Measurements from ENCODE around the gene CNGB1. TPM values are rescaled to one million over a fixed set of nuclear protein-coding genes. Genes with fewer than 3 reads are reported as not detected.

The CNGB1 gene
- total RNA-seq, 3 donors from 2014 or later (not counting 1 experiment from before 2014, with no cell fraction given), result not detected

DNA sequence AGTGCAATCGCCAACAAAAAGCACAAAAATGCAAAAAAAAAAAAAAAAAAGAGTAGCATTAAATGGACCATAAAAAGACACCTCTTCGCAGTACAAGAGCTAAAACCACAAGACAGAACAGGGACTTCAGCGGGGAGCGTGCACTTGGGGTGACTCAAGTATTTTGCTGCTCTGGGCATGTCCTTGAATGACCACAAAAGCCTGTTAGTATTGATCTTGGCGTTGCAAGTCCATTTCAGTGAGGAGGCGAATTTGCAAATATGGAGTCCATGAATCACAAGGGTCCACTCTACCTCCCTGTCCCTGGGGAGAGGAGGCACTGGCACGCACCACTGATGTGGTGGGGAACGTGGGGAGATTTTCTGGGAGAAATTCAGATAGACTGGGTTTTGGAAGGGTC is 78.9 kb downstream of the CNGB1 start:
- intact Hi-C loops (cut with micrococcal nuclease), result loop anchor here (10.0 kb wide), 3 partner anchors 87 to 317 kb away; partner anchors contain the start of genes CFAP20 and KIFC3

DNA sequence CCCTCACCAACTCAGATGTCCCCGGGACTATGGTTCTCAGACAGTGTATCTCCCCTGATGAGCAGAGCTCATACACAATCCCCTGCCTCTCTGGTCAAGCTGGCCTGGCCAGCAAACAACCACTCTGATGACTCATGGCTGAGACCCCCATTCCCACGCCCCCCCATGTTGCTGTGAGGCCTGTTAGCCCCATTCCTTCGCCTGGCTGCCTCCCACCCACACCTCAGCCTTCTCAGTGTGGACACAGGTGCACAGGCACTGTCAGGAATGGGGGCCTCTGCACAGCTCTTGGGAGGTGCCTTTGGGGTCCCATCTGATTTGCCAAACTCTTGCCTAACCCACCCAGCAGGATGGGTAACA is 80.2 kb downstream of the CNGB1 start:
- TF ChIP-seq, protein P1, sequence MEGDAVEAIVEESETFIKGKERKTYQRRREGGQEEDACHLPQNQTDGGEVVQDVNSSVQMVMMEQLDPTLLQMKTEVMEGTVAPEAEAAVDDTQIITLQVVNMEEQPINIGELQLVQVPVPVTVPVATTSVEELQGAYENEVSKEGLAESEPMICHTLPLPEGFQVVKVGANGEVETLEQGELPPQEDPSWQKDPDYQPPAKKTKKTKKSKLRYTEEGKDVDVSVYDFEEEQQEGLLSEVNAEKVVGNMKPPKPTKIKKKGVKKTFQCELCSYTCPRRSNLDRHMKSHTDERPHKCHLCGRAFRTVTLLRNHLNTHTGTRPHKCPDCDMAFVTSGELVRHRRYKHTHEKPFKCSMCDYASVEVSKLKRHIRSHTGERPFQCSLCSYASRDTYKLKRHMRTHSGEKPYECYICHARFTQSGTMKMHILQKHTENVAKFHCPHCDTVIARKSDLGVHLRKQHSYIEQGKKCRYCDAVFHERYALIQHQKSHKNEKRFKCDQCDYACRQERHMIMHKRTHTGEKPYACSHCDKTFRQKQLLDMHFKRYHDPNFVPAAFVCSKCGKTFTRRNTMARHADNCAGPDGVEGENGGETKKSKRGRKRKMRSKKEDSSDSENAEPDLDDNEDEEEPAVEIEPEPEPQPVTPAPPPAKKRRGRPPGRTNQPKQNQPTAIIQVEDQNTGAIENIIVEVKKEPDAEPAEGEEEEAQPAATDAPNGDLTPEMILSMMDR (IDR thresholded peaks at IDR 0.05), result no peak
- Mint-ChIP-seq H3K27ac (peak overlapping the region; percentile 89 to 92), H3K4me3 (no peak overlapping the region), H3K27me3 (ENCODE audit: low read depth in 2 of 2) (no peaks in the 10 kb centered on the region), H3K36me3 (no peaks in the 10 kb centered on the region), H3K4me1 (peaks cover 54 to 56% of the 10 kb centered on the region in 2 donors), H3K9me3 (no peaks in the 10 kb centered on the region)
- ATAC-seq, result no peak
- Histone ChIP-seq H3K36me3 (ENCODE audit: control insufficient read depth, insufficient read depth, low read length) (no peaks in the 10 kb centered on the region), H3K4me1 (ENCODE audit: control insufficient read depth, insufficient read depth, low read length) (peaks cover 46% of the 10 kb centered on the region), H3K4me3 (ENCODE audit: low read length) (no peak overlapping the region), H3K9me3 (ENCODE audit: control insufficient read depth, insufficient read depth, low read length) (no peaks in the 10 kb centered on the region), H3K27ac (ENCODE audit: low read length) (peak overlapping the region; percentile 66), H3K27me3 (ENCODE audit: control insufficient read depth, insufficient read depth, low read length) (peaks cover 2% of the 10 kb centered on the region)
- intact Hi-C loops (cut with micrococcal nuclease), result loop anchor here (10.0 kb wide), 3 partner anchors 86 to 316 kb away; partner anchors contain the start of genes CFAP20 and KIFC3
- WGBS (ENCODE audit: insufficient coverage), result 83% methylated on average over 3 of the region's 3 CpGs
- no peak for DNase-seq

More for the DNA sequence above, 78.9 kb downstream of the CNGB1 start:
- Mint-ChIP-seq H3K4me3 (peak overlapping the region; percentile 73), H3K9me3 (no peaks in the 10 kb centered on the region), H3K4me1 (peaks cover 54 to 56% of the 10 kb centered on the region in 2 donors), H3K36me3 (no peaks in the 10 kb centered on the region), H3K27ac (peak overlapping the region; percentile 54 to 68), H3K27me3 (ENCODE audit: low read depth in 2 of 2) (no peaks in the 10 kb centered on the region)
- H3K27ac ChIP-seq (ENCODE audit: low read length), result no peak overlapping the region
- H3K27me3 ChIP-seq (ENCODE audit: control insufficient read depth, insufficient read depth, low read length), result peaks cover 2% of the 10 kb centered on the region
- peaks cover 46% of the 10 kb centered on the region for H3K4me1 ChIP-seq (ENCODE audit: control insufficient read depth, insufficient read depth, low read length)
- no peaks in the 10 kb centered on the region for H3K36me3 ChIP-seq (ENCODE audit: control insufficient read depth, insufficient read depth, low read length)
- TF ChIP-seq, protein P1 (IDR thresholded peaks at IDR 0.05), result no peak
- ATAC-seq, result peak in 2 of 3 donors; percentile 16 to 24
- no peaks in the 10 kb centered on the region for H3K9me3 ChIP-seq (ENCODE audit: control insufficient read depth, insufficient read depth, low read length)
- WGBS (ENCODE audit: insufficient coverage), result 55% methylated on average over 8 of the region's 8 CpGs
- no peak for DNase-seq
- H3K4me3 ChIP-seq (ENCODE audit: low read length), result no peak overlapping the region

DNA sequence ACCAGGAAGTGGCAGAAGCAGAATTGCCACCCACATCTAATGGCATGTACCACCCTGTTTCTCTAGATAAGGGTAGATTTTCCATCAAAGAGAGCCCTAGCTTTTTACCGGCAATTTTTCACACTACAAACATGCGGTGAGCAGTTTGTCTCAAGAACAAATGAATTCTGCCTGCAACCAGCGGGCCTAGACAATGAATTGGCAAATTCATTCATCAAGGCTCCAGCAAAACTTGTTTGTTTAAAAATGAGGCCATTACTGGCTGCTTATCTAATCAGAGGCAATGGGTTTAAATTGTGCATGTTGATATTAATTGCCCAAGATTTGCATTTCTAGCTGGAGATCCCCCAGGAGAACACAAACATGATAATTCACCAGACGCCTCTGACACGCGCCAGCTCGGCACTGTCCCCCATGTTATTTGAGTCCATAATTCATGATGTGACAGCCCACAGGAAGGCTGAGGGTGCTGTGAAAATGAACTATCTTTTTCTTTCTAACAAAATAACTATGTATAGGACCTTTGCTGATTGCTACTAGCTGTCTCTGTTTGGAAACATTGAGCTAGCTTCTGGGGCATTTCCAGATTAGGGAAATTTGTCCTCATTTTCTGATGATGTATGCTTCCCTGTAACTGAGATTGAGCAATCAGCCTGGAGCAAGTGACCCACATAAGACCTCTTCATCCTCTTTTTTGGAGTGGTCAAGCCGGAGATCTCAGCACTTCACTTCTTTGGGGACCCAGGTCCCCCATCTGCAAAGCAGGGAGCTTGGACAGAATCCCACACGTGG is 80.8 kb downstream of the CNGB1 start:
- no peaks in the 10 kb centered on the region for H3K36me3 Mint-ChIP-seq
- WGBS (ENCODE audit: insufficient coverage), result 41% methylated on average over 9 of the region's 9 CpGs
- peak; percentile 49 to 62 (median 54) for ATAC-seq
- Histone ChIP-seq H3K4me1 (ENCODE audit: control insufficient read depth, insufficient read depth, low read length) (peaks cover 46% of the 10 kb centered on the region), H3K27me3 (ENCODE audit: control insufficient read depth, insufficient read depth, low read length) (peaks cover 2% of the 10 kb centered on the region), H3K27ac (ENCODE audit: low read length) (peak overlapping the region; percentile 66), H3K9me3 (ENCODE audit: control insufficient read depth, insufficient read depth, low read length) (no peaks in the 10 kb centered on the region), H3K4me3 (ENCODE audit: low read length) (no peak overlapping the region), H3K36me3 (ENCODE audit: control insufficient read depth, insufficient read depth, low read length) (no peaks in the 10 kb centered on the region)
- intact Hi-C loops (cut with micrococcal nuclease), result loop anchor here (10.0 kb wide), 4 partner anchors 85 to 405 kb away; partner anchors contain the start of genes CFAP20, KIFC3 and PRSS54
- H3K9me3 Mint-ChIP-seq, result no peaks in the 10 kb centered on the region
- peaks cover 54 to 56% of the 10 kb centered on the region in 2 donors for H3K4me1 Mint-ChIP-seq
- TF ChIP-seq, protein P1 (IDR thresholded peaks at IDR 0.05), result no peak
- peaks cover 0 to 3% of the 10 kb centered on the region in 2 donors for H3K27me3 Mint-ChIP-seq (ENCODE audit: low read depth in 2 of 2)
- DNase-seq, result no peak
- peak overlapping the region; percentile 89 to 92 for H3K27ac Mint-ChIP-seq
- peak overlapping the region; percentile 72 for H3K4me3 Mint-ChIP-seq

Data from natural killer cell (primary cell).